WTC11 (cell line): Measurements from ENCODE around the gene RILPL1.

ENCODE experiments used
- ATF3 ChIP-seq: sonication (generic); formaldehyde crosslinking; conservative IDR thresholded peaks from 2 replicates; pipeline ENCODE4 v1.8.1; 2022; ENCODE audit warnings: mild to moderate bottlenecking, missing genetic modification reagents
- CTCF ChIP-seq: fragments of 200-600 bp; IDR thresholded peaks from 2 replicates; pipeline ENCODE4 v1.8.0; 2022; ENCODE audit warnings: antibody characterized with exemption
- NR2C2 ChIP-seq: sonication (generic); formaldehyde crosslinking; IDR thresholded peaks from 2 replicates; pipeline ENCODE4 v1.8.0; 2022; ENCODE audit warnings: mild to moderate bottlenecking, missing genetic modification reagents
- RELA ChIP-seq: sonication (generic); formaldehyde crosslinking; IDR thresholded peaks from 2 replicates; pipeline ENCODE4 v1.8.1; 2022; ENCODE audit warnings: missing genetic modification reagents, mild to moderate bottlenecking, borderline replicate concordance
- SP1 ChIP-seq: sonication (generic); formaldehyde crosslinking; conservative IDR thresholded peaks from 2 replicates; pipeline ENCODE4 v1.8.1; 2022; ENCODE audit warnings: missing genetic modification reagents
- USF1 ChIP-seq: sonication (generic); formaldehyde crosslinking; IDR thresholded peaks from 2 replicates; pipeline ENCODE4 v1.8.0; 2022; ENCODE audit warnings: mild to moderate bottlenecking, missing genetic modification reagents
- ZNF121 ChIP-seq: sonication (generic); formaldehyde crosslinking; IDR thresholded peaks from 2 replicates; pipeline ENCODE4 v1.8.0; 2023; ENCODE audit warnings: missing genetic modification reagents
- ZNF317 ChIP-seq: sonication (generic); formaldehyde crosslinking; IDR thresholded peaks from 2 replicates; pipeline ENCODE4 v1.8.1; 2023; ENCODE audit warnings: low read depth, mild to moderate bottlenecking, moderate library complexity, missing genetic modification reagents, borderline replicate concordance
- ZNF423 ChIP-seq: fragments of 250-450 bp; sonication (Bioruptor Pico); IDR thresholded peaks from 2 replicates; pipeline ENCODE4 v2.1.2; 2022; ENCODE audit warnings: mild to moderate bottlenecking, moderate library complexity
- ZNF425 ChIP-seq: fragments of 250-450 bp; sonication (Bioruptor Pico); conservative IDR thresholded peaks from 2 replicates; pipeline ENCODE4 v1.9.0; 2021; ENCODE audit warnings: mild to moderate bottlenecking
- ZNF512 ChIP-seq: sonication (generic); formaldehyde crosslinking; IDR thresholded peaks from 2 replicates; pipeline ENCODE4 v1.8.1; 2022; ENCODE audit warnings: missing genetic modification reagents, borderline replicate concordance
- TF ChIP-seq, protein P1 (sequence below): sonication (generic); formaldehyde crosslinking; IDR thresholded peaks from 2 replicates; pipeline ENCODE4 v1.8.1; 2022; ENCODE audit warnings: mild to moderate bottlenecking, missing genetic modification reagents, moderate library complexity, borderline replicate concordance

GRCh38 chr12:123512838-123513665 is 20.5 kb downstream of the RILPL1 start:
- TF ChIP-seq SP1 (CRISPR knock-in tag) = no peak
- no peak for TF ChIP-seq CTCF
- no peak for TF ChIP-seq NR2C2 (CRISPR knock-in tag)
- TF ChIP-seq, protein P1, sequence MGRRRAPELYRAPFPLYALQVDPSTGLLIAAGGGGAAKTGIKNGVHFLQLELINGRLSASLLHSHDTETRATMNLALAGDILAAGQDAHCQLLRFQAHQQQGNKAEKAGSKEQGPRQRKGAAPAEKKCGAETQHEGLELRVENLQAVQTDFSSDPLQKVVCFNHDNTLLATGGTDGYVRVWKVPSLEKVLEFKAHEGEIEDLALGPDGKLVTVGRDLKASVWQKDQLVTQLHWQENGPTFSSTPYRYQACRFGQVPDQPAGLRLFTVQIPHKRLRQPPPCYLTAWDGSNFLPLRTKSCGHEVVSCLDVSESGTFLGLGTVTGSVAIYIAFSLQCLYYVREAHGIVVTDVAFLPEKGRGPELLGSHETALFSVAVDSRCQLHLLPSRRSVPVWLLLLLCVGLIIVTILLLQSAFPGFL (CRISPR knock-in tag) = no peak
- TF ChIP-seq ATF3 (CRISPR knock-in tag) = no peak
- no peak for TF ChIP-seq ZNF317 (CRISPR knock-in tag)
- TF ChIP-seq RELA (CRISPR knock-in tag) = no peak
- TF ChIP-seq USF1 = no peak
- no peak for TF ChIP-seq ZNF425 (CRISPR knock-in tag)
- TF ChIP-seq ZNF512 (CRISPR knock-in tag) = no peak
- no peak for TF ChIP-seq ZNF121 (CRISPR knock-in tag)
- no peak for TF ChIP-seq ZNF423
